HepG2 (cell line): ENCODE results near the gene LSM10. TPM values are rescaled to one million over a fixed set of nuclear protein-coding genes. Genes with fewer than 3 reads are reported as not detected.

Experiments
- ARNT2 ChIP-seq: sonication (generic); formaldehyde crosslinking; IDR thresholded peaks from 2 replicates; pipeline ENCODE4 v1.8.0; 2022; ENCODE audit warnings: mild to moderate bottlenecking, low read depth, missing genetic modification reagents, moderate library complexity
- CEBPZ ChIP-seq: IDR thresholded peaks from 2 replicates; pipeline ENCODE4 v1.6.1; 2012; ENCODE audit warnings: low read length, improper control_type of control experiment
- NR3C1 ChIP-seq: sonication (generic); formaldehyde crosslinking; IDR thresholded peaks from 2 replicates; pipeline ENCODE4 v1.4.0; 2020; ENCODE audit warnings: missing genetic modification reagents
- POGZ ChIP-seq: sonication (generic); formaldehyde crosslinking; IDR thresholded peaks from 2 replicates; pipeline ENCODE4 v1.4.0; 2020; ENCODE audit warnings: mild to moderate bottlenecking, missing genetic modification reagents
- PRDM10 ChIP-seq: sonication (generic); formaldehyde crosslinking; IDR thresholded peaks from 2 replicates; pipeline ENCODE4 v1.4.0; 2020; ENCODE audit warnings: low read depth, missing genetic modification reagents
- RBM39 ChIP-seq: fragments of 200-400 bp; formaldehyde crosslinking; IDR thresholded peaks from one replicate; pipeline ENCODE4 v1.6.1; 2018; ENCODE audit warnings: antibody characterized with exemption, mild to moderate bottlenecking, low read depth, low read length; ENCODE audit not compliant: poor library complexity, severe bottlenecking
- RXRB ChIP-seq: IDR thresholded peaks from 2 replicates; pipeline ENCODE4 v1.6.1; 2016; ENCODE audit warnings: borderline replicate concordance, missing genetic modification reagents, missing compliant biosample characterization
- SALL1 ChIP-seq: sonication (generic); formaldehyde crosslinking; IDR thresholded peaks from 2 replicates; pipeline ENCODE4 v1.8.0; 2022; ENCODE audit warnings: mild to moderate bottlenecking, missing genetic modification reagents
- U2AF2 ChIP-seq: fragments of 200-400 bp; formaldehyde crosslinking; IDR thresholded peaks from 2 replicates; pipeline ENCODE4 v1.6.1; 2017; ENCODE audit warnings: low read depth, mild to moderate bottlenecking, low read length
- YEATS2 ChIP-seq: sonication (generic); formaldehyde crosslinking; IDR thresholded peaks from 2 replicates; pipeline ENCODE4 v1.4.0; 2020; ENCODE audit warnings: missing genetic modification reagents, borderline replicate concordance
- ZHX2 ChIP-seq, 2 experiments: sonication (generic) in 1 of 2; formaldehyde crosslinking in 1 of 2; IDR thresholded peaks; 2 replicates each; pipeline versions ENCODE4 v1.6.1 to v1.9.0; 2014 to 2022; ENCODE audit warnings: antibody characterized with exemption in 1 of 2, borderline replicate concordance in 1 of 2, inconsistent platforms in 1 of 2, low read depth in 1 of 2, missing genetic modification reagents in 1 of 2
- ZNF136 ChIP-seq: sonication (generic); formaldehyde crosslinking; IDR thresholded peaks from 2 replicates; pipeline ENCODE4 v1.8.1; 2022; ENCODE audit warnings: low read depth, mild to moderate bottlenecking, moderate library complexity, missing genetic modification reagents
- ZNF24 ChIP-seq: fragments of 450-650 bp; IDR thresholded peaks from 2 replicates; pipeline ENCODE4 v1.6.1; 2017; ENCODE audit warnings: antibody characterized with exemption, mild to moderate bottlenecking
- ZNF292 ChIP-seq: sonication (generic); formaldehyde crosslinking; IDR thresholded peaks from 2 replicates; pipeline ENCODE4 v1.8.1; 2022; ENCODE audit warnings: mild to moderate bottlenecking, low read depth, missing genetic modification reagents, borderline replicate concordance
- polyA plus RNA-seq, 8 experiments: library from polyadenylated mRNA; depleted of rRNA in 3 of 8; stranded (reverse) in 7 of 8; unstranded in 1 of 8; fragments of >200 nt; fragmentation: Illumina TruSeq in 4 of 8; extraction: Trizol in 4 of 8; gene quantifications; 2 replicates each; pipeline versions ENCODE4 v1.2.1 to v1.2.3, GENCODE V29; 2011 to 2016; ENCODE audit warnings: low read depth in 4 of 8, missing spikeins in 1 of 8, mixed read lengths in 1 of 8; ENCODE audit not compliant: insufficient read depth in 1 of 8
- total RNA-seq, 5 experiments: library from RNA; depleted of rRNA; stranded (reverse); fragments of >200 nt; fragmentation: Illumina TruSeq; extraction: Trizol; gene quantifications; 2 replicates each; pipeline ENCODE4 v1.2.3, GENCODE V29; 2016; ENCODE audit warnings: low read depth in 1 of 5

LSM10 gene
- total and polyA plus RNA-seq, 2 of the 13 experiments (the other 11 are each of a cell fraction or from before 2014, with no cell fraction given) = 14.0 to 52.0 TPM

GRCh38 chr1:36384542-36385409 lies 12.9 kb downstream of the LSM10 start (continued):
- TF ChIP-seq RBM39 = no peak
- peak; percentile 55; the same call in 1 of the 2 replicates for TF ChIP-seq RXRB (CRISPR knock-in tag)
- no peak for TF ChIP-seq CEBPZ
- TF ChIP-seq NR3C1 (CRISPR knock-in tag) = no peak
- TF ChIP-seq PRDM10 (CRISPR knock-in tag) = peak; percentile 51; the same call in 1 of the 2 replicates
- peak; percentile 68 for TF ChIP-seq SALL1 (CRISPR knock-in tag)
- TF ChIP-seq ZNF24 = peak; percentile 86
- no peak for TF ChIP-seq U2AF2
- no peak; the same call in 1 of the 2 replicates for TF ChIP-seq ARNT2
- TF ChIP-seq ZHX2 (IDR thresholded peaks at IDR 0.05; ENCODE audit: low read depth) = 0 out of 2 replicates have a peak, but pooled peaks have one; percentile 19
- no peak for TF ChIP-seq ZHX2 (CRISPR knock-in tag; IDR thresholded peaks at IDR 0.05; ENCODE audit: borderline replicate concordance)
- peak; percentile 66; the same call in 1 of the 2 replicates for TF ChIP-seq POGZ (CRISPR knock-in tag)
- 0 out of 2 replicates have a peak, but pooled peaks have one; percentile 28 for TF ChIP-seq ZNF292 (CRISPR knock-in tag)
- 0 out of 2 replicates have a peak, but pooled peaks have one; percentile 68 for TF ChIP-seq ZNF136 (CRISPR knock-in tag)
- TF ChIP-seq YEATS2 (CRISPR knock-in tag) = peak; percentile 29; the same call in 1 of the 2 replicates
